HG03064 (cell line): ENCODE measurements around the gene CHST12.
A peak's percentile ranks its signal among the peaks of the same experiment; 100 is the strongest.
"Not testable (repeated sequence)": the region's sequence is repeated elsewhere in the genome, so short reads cannot be mapped to it uniquely, and the experiment has no call there.

Experiments used
- ATAC-seq: cut with Tn5 transposase; IDR thresholded peaks from one replicate; pipeline ENCODE4 v1.9.1; 2021; ENCODE audit warnings: low read depth; ENCODE audit not compliant: unreplicated experiment

CHST12 gene

GRCh38 chr7:2402687-2403013 lies 761 bp upstream of the CHST12 start:
- ATAC-seq, result no peak

- no peak for ATAC-seq
Measured at GRCh38 chr7:2403718-2404648, 572 bp downstream of the CHST12 start.

GRCh38 chr7:2404714-2405119 lies 1.3 kb downstream of the CHST12 start:
- ATAC-seq, result no peak

GRCh38 chr7:2405201-2405600 lies 1.8 kb downstream of the CHST12 start:
- ATAC-seq, result no peak

GRCh38 chr7:2405601-2406345 lies 2.4 kb downstream of the CHST12 start:
- peak; percentile 36 for ATAC-seq

- ATAC-seq, result no peak
Measured at GRCh38 chr7:2409745-2410414, 6.5 kb downstream of the CHST12 start.

- ATAC-seq, result no peak
Measured at GRCh38 chr7:2411049-2411448, 7.6 kb downstream of the CHST12 start.

- no peak for ATAC-seq
Measured at GRCh38 chr7:2411815-2412586, 8.6 kb downstream of the CHST12 start.

GRCh38 chr7:2412587-2413201 lies 9.3 kb downstream of the CHST12 start:
- ATAC-seq, result no peak

GRCh38 chr7:2416063-2416462 lies 12.7 kb downstream of the CHST12 start:
- ATAC-seq, result no peak

GRCh38 chr7:2416650-2417049 lies 13.2 kb downstream of the CHST12 start:
- ATAC-seq, result no peak

- ATAC-seq, result not testable (repeated sequence)
Measured at GRCh38 chr7:2417178-2417577, 13.8 kb downstream of the CHST12 start.

GRCh38 chr7:2417981-2418481 lies 14.6 kb downstream of the CHST12 start:
- no peak for ATAC-seq

- ATAC-seq, result no peak
Measured at GRCh38 chr7:2420216-2420933, 17.0 kb downstream of the CHST12 start.

- no peak for ATAC-seq
Measured at GRCh38 chr7:2421943-2422310, 18.5 kb downstream of the CHST12 start.

GRCh38 chr7:2425749-2426148 lies 22.3 kb downstream of the CHST12 start:
- ATAC-seq, result no peak

GRCh38 chr7:2431260-2431867 lies 28.0 kb downstream of the CHST12 start:
- ATAC-seq, result no peak

GRCh38 chr7:2432910-2433712 lies 29.7 kb downstream of the CHST12 start:
- no peak for ATAC-seq
